Thyroid gland (tissue), 4 donors: ENCODE results near the gene CCDC83. TPM values are rescaled to one million over a fixed set of nuclear protein-coding genes. Genes with fewer than 3 reads are reported as not detected.

Source experiments
- DNase-seq, 2 donors: peaks; one replicate each; pipeline ENCODE4 v3.0.0-alpha.2; 2019
- H3K27ac ChIP-seq, 3 donors: fragments of 200-600 bp; sonication (generic); 1 replicate in 2 of 3; 2 replicates in 1 of 3; pipeline ENCODE4 v1.5.1; 2016 to 2019; ENCODE audit warnings: mild to moderate bottlenecking in 1 of 3, moderate library complexity in 1 of 3
- H3K27me3 ChIP-seq: fragments of 200-600 bp; sonication (generic); one replicate; pipeline ENCODE4 v1.5.1; 2019
- H3K36me3 ChIP-seq, 2 donors: fragments of 200-600 bp; sonication (generic); one replicate each; pipeline ENCODE4 v1.5.1; 2016 to 2019
- H3K4me1 ChIP-seq, 2 donors: fragments of 200-600 bp; sonication (generic); one replicate each; pipeline ENCODE4 v1.5.1; 2017 to 2019
- H3K4me3 ChIP-seq, 3 donors: fragments of 200-600 bp; sonication (generic); replicated peaks in 1 of 3; 1 replicate in 2 of 3; 2 replicates in 1 of 3; pipeline ENCODE4 v1.5.1; 2016; ENCODE audit warnings: mild to moderate bottlenecking in 1 of 3
- H3K9me3 ChIP-seq: fragments of 200-600 bp; sonication (generic); one replicate; pipeline ENCODE4 v1.5.1; 2017
- CTCF ChIP-seq, 6 experiments: fragments of 200-600 bp in 3 of 6; fragments of 450-650 bp in 3 of 6; sonication (generic) in 3 of 6; IDR thresholded peaks; one replicate each; pipeline ENCODE4 v1.5.1; 2016 to 2019; ENCODE audit warnings: antibody characterized with exemption in 6 of 6, mild to moderate bottlenecking in 2 of 6, inconsistent platforms in 1 of 6, moderate library complexity in 1 of 6
- POLR2A ChIP-seq, 2 donors: fragments of 450-650 bp; IDR thresholded peaks; one replicate each; pipeline ENCODE4 v1.6.1; 2017; ENCODE audit warnings: antibody characterized with exemption in 2 of 2, mild to moderate bottlenecking in 2 of 2, moderate library complexity in 1 of 2
- WGBS, 2 donors: methylation state at CpG; one replicate each; pipeline ENCODE4 v1.1.5; 2017; 5-methylcytosine and 5-hydroxymethylcytosine counted together
- intact Hi-C: fragments of 100-400 bp; cut with DNase I; formaldehyde crosslinking; loops from one replicate; pipeline ENCODE4 v1.15.1; 2023
- total RNA-seq, 4 donors: library from RNA; depleted of rRNA; stranded (reverse); fragments of >200 nt; gene quantifications; one replicate each; pipeline ENCODE4 v1.2.3, GENCODE V29; 2016

Gene CCDC83
- total RNA-seq, 4 donors from 2014 or later = not detected

DNA sequence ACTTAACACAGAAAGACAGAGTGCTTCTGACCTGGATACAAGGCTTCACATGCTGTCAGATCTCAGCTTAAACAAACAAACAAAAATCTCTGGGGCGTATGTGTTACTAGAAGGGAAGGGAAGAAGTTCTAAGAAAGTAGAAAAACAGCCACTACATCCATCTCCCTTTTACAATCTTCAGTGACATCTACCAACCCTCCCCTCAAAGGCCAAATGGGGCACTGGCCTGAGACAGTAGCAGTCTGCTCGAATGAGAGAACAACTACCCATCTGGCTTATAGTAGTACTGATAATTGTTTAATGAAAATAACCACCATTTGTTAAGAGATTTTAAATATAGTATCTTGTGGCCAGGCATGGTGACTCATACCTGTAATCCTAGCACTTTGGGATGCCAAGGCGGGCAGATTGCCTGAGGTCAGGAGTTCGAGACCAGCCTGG lies 29.4 kb downstream of the CCDC83 start:
- no peak overlapping the region for H3K4me3 ChIP-seq
- no peaks in the 10 kb centered on the region for H3K27me3 ChIP-seq
- H3K4me1 ChIP-seq = no peaks in the 10 kb centered on the region
- TF ChIP-seq POLR2A (IDR thresholded peaks at IDR 0.05) (no peak), CTCF (IDR thresholded peaks at IDR 0.05) (no peak)
- no peak overlapping the region for H3K27ac ChIP-seq
- WGBS, 2 donors = 64 to 69% methylated on average over 4 of the region's 4 CpGs
- intact Hi-C loops = no loop called here
- no peaks in the 10 kb centered on the region for H3K36me3 ChIP-seq
- no peaks in the 10 kb centered on the region for H3K9me3 ChIP-seq
- no peak for DNase-seq

DNA sequence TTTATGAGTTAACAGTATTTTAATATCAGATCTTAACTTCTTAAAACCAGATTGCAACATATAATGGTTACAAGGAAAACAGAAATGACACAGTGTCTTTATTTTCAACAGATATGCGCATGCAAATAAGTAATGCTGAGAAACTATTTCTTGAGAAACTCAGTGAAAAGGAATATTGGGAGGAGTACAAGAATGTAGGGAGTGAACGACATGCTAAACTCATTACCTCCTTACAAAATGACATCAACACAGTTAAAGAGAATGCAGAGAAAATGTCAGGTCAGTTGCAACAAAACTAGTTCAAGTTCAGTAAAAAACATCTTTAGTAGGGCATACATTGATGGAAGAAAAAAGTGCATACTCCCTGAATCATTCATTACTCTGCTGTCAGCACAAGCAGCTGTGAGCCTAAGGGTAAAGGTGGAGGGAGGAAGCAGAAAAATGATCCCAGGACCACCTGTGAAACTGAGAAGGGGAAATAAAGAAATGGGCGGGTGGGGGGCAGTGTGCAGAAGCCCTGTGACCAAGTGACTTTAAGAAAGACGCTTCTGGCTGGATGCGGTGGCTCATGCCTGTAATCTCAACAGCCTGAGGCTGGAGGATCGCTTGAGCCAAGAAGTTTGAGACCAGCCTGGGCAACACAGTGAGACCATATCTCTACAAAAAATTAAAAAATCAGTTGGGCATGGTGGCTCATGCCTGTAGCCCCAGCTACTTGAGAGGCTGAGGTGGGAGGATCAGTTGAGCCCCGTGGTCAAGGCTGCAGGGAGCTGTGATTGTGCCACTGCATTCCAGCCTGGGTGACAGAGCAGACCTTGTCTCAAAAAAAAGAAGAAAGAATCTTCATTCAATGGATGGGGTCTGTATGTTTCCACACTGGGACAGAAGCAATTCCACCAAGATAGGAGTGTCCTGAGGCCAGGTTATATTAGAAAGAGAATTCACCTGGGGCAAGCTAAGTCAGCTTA lies 31.2 kb downstream of the CCDC83 start:
- intact Hi-C loops = no loop called here
- Histone ChIP-seq H3K27ac (no peak overlapping the region), H3K9me3 (no peaks in the 10 kb centered on the region), H3K4me1 (no peaks in the 10 kb centered on the region), H3K4me3 (no peak overlapping the region), H3K36me3 (no peaks in the 10 kb centered on the region), H3K27me3 (no peaks in the 10 kb centered on the region)
- no peak for DNase-seq
- TF ChIP-seq POLR2A (IDR thresholded peaks at IDR 0.05) (no peak), CTCF (IDR thresholded peaks at IDR 0.05) (no peak)
- WGBS, 2 donors = 79 to 81% methylated on average over 7 of the region's 7 CpGs

DNA sequence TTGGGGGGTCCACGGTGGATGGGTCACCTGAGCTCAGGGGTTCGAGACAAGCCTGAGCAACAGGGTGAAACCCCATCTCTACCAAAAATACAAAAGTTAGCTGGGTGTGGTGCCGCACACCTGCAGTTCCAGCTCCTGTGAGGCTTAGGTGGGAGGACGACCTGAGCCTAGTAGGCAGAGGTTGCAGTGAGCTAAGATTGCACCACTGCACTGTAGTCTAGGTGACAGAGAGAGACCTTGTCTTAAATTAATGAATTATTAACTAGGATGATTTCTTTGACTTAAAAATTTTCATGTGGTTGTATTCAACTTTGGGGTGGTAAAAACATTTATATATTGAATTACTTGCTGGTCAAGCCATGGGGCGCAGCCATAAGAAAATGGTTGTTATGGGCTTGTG lies 33.9 kb downstream of the CCDC83 start:
- WGBS, 2 donors = 90 to 95% methylated on average over 5 of the region's 5 CpGs
- intact Hi-C loops = no loop called here
- no peaks in the 10 kb centered on the region for H3K9me3 ChIP-seq
- no peak overlapping the region for H3K4me3 ChIP-seq
- H3K36me3 ChIP-seq = no peaks in the 10 kb centered on the region
- no peaks in the 10 kb centered on the region for H3K4me1 ChIP-seq
- no peaks in the 10 kb centered on the region for H3K27me3 ChIP-seq
- DNase-seq = no peak
- TF ChIP-seq POLR2A (IDR thresholded peaks at IDR 0.05) (no peak), CTCF (IDR thresholded peaks at IDR 0.05) (no peak)
- H3K27ac ChIP-seq = no peak overlapping the region

GRCh38 chr11:85889676-85890579 lies 34.7 kb downstream of the CCDC83 start:
- no peak for TF ChIP-seq POLR2A (IDR thresholded peaks at IDR 0.05)
- no peak for TF ChIP-seq CTCF (IDR thresholded peaks at IDR 0.05)
- H3K4me3 ChIP-seq = no peak overlapping the region
- no peaks in the 10 kb centered on the region for H3K36me3 ChIP-seq
- H3K27ac ChIP-seq = no peak overlapping the region
- H3K9me3 ChIP-seq = no peaks in the 10 kb centered on the region
- no peak for DNase-seq
- no peaks in the 10 kb centered on the region for H3K27me3 ChIP-seq
- no peaks in the 10 kb centered on the region for H3K4me1 ChIP-seq
- 86 to 88% methylated on average over 8 of the region's 8 CpGs for WGBS, 2 donors
- intact Hi-C loops = no loop called here
